Activated CD4-positive, alpha-beta T cell treated with anti-CD3 and anti-CD28 coated beads, Interleukin-2, Interleukin-4, amounts not matched to agents 100 ng/mL and 50 ng/mL, durations not matched to agents 16 hours and 8 hours (primary cell): ENCODE results near the gene RRP12.
"Not testable (repeated sequence)": the region's sequence is repeated elsewhere in the genome, so short reads cannot be mapped to it uniquely, and the experiment has no call there.

Source experiments
- DNase-seq: peaks from one replicate; pipeline ENCODE4 v3.0.0-alpha.2; 2020; ENCODE audit warnings: low spot score

The RRP12 gene

GRCh38 chr10:97408496-97408992 lies 7.4 kb upstream of the RRP12 start:
- DNase-seq: no peak

GRCh38 chr10:97407952-97408248 lies 6.8 kb upstream of the RRP12 start:
- no peak for DNase-seq

DNA sequence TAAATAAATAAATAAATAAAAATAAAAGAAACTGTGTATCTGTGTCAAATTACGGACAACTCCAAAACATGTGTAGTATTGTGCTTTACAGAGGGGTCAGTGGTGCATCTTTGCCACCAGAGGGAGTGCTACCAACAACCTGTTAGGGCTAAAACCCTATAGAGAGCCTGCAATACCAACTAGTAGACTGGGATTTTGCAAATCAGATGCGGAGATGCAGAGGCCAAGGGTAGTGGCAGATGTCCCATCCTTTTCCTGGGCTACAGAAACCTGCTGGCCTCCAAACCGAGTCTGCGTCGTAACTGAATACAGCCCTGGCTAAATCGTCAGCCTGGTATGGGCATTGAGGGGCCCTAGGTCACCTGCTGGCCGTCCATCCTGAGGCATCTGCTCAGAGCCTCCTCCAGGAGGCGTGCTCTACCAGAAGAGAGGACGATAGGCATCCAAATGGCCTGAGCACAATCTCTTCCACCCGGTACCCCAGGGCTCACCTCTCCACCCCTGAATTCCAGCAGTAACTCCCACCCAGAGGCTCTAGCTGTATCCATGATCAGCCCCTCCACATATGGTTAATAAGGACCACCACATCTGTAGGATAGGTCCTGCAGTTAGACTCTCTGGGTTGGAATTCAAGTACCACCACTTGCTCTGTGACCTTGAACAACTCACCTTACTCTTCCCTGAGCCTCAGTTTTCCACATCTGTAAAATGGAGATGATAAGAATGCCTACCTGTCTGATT lies 6.2 kb upstream of the RRP12 start:
- peak; percentile 86 for DNase-seq

GRCh38 chr10:97406483-97406882 lies 5.3 kb upstream of the RRP12 start:
- not testable (repeated sequence) for DNase-seq

- no peak for DNase-seq
Observed at GRCh38 chr10:97406064-97406463, 4.9 kb upstream of the RRP12 start.

DNA sequence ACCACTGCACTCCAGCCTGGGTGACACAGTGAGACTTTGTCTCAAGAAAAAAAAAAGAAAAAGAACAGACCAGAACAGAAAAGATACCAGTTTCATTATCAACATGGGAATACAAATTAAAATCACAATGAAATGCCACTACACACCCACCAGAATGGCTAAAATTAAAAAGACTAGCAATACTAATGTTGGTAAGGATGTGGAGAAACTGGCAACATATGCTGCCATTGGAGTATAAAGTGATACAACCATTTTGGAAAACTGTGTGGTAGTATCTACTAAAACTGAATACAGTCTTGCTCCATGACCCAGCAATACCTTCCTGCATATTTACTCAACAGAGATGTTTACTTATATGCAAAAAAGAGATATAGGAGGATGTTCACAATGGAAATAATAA lies 2.9 kb upstream of the RRP12 start:
- no peak for DNase-seq

DNA sequence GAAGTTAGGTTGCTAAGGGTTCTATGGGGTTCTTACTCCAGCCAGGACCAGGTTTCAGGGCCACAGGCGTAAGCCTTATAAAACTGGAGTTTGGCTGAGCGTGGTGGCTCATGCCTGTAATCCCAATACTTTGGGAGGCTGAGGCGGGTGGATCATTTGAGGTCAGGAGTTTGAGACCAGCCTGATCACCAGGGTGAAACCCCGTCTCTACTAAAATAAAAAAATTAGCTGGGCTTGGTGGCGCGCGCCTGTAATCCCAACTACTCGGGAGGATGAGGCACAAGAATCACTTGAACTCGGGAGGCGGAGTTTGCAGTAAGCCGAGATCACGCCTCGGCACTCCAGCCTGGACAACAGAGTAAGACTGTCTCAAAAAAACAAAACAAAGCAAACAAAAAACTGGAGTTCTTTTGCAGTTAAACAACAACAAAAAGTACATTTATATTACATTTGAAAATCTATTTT lies 347 bp upstream of the RRP12 start:
- no peak for DNase-seq

- DNase-seq: no peak
Observed at GRCh38 chr10:97399843-97400545, 1.1 kb downstream of the RRP12 start.

DNA sequence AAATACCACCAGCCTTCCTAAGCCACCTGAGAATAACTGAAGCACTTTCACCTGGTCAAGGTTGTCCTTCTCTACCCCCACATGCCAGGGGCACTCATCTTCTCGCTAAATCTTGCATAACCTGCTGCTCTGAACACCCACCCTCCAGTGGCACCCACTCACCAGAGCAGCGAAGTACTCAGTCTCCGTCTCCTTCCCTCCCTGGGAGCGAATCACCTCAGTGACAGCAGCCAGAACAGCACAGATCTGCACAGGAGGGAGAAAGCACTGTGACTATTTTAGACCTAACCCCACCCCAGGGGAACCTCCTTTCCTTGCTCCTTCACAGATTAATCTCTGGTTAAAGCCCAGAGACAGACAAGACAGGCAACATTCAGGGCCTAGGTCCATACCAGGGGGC lies 5.1 kb downstream of the RRP12 start:
- no peak for DNase-seq

GRCh38 chr10:97393034-97393573 lies 8.0 kb downstream of the RRP12 start:
- DNase-seq: peak; percentile 30

DNA sequence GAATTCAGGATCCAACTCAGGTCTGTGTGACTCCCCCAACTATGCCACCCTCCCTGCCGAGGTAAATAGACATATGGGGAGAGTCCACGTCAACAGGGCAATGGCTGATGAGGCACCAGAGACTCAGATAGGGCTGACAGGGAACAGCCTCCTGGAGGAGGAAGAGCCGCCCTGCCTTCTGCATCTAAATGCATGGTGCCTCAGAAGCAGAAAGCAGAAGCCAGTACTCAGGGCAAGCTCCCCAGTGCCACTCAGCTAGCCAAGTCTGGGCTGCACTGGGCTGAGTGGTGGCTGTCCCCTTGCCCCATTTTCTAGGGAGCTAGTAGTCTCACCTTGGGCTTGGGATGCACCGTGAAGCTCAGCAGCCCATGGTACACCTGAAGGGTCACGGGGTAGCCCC lies 11.0 kb downstream of the RRP12 start:
- DNase-seq: no peak

GRCh38 chr10:97388152-97388551 lies 13.0 kb downstream of the RRP12 start:
- DNase-seq: no peak

GRCh38 chr10:97385565-97385964 lies 15.6 kb downstream of the RRP12 start:
- no peak for DNase-seq

GRCh38 chr10:97384641-97385040 lies 16.5 kb downstream of the RRP12 start:
- DNase-seq: no peak

- DNase-seq: no peak
Observed at GRCh38 chr10:97384156-97384555, 17.0 kb downstream of the RRP12 start.

DNA sequence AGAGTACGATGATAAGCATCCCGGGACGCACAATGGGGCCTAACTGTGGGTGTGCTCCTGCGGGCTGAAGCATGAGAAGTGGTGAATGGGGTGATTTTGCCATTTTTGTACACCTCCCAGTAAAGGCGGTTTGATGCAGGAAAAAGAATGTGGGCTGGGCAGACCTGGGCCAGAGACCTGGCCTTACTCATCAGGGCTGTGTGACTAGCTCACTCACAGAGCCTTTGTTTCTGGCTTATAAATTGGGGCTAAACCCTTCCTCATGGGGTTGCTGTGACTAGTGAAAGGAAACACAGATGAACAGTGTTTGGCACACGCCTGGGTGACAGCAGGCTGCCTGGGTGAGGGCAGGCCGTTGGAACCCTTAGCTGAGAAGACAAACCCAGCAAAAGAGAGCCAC lies 18.0 kb downstream of the RRP12 start:
- DNase-seq: no peak

DNA sequence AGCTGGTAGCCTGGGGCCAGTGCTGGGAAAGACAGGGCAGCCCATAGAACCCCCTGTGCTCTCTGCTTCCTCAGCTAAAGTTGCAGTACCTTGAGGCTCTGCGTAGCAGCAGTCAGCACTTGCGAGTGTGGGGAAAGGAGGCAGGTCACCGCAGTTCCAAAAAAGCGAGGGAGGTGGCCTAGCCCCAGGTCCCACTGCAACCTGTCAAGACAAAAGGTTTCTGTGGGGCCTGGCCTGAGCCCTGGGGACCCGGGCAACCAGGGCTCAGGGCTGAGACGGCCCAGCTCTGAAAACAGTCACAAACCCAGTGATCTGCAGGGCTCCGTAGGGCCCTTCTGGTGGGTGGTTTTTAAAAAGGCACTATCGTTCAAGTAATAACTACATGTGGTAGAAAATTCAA lies 19.5 kb downstream of the RRP12 start:
- DNase-seq: no peak

DNA sequence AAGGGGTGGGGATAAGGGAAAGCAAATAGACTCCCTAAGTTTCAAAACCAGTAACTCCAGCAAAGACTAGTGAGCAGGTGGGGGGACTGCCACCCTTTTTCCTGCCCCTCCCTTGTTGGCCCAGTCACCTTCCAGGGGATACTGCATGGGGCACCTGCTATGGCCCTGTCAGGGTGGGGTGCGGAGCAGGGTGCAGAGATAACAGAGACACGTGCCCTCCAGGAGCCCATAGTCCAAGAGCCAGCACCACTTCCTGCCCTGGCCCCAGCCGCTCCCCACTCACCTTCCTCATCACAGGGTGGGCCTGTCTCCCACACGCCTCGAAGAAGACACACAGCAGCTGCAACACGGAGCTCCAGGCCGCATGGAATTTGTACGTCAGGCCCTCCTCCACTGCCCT lies 20.6 kb downstream of the RRP12 start:
- DNase-seq: no peak

GRCh38 chr10:97378933-97379921 lies 21.9 kb downstream of the RRP12 start:
- DNase-seq: no peak

- no peak for DNase-seq
Observed at GRCh38 chr10:97376413-97376812, 24.7 kb downstream of the RRP12 start.

DNA sequence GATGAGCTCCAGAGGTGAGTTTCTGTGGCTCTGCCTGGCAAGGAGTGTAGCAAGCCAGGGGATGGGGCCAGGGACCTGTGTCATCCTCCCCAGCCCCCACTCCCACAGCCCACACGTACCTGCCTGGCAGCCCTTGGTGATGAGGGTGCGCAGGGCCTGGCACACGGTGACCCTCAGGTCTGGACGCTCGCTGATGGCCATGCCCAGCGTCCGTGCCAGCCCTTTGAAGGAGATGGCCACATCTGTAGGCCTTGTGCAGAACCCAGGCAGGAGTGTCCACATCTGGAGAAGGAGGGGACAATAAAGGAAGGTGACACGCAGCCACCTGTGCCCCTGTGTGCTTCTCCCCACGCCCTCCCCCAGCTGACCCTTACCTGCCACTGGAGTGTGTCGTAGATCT lies 27.7 kb downstream of the RRP12 start:
- no peak for DNase-seq

- DNase-seq: no peak
Observed at GRCh38 chr10:97372233-97372875, 28.8 kb downstream of the RRP12 start.
